Upper lobe of right lung (tissue), 1 donor: ENCODE results near the gene GRID1. TPM values are rescaled to one million over a fixed set of nuclear protein-coding genes. Genes with fewer than 3 reads are reported as not detected.

Source experiments
- ATAC-seq: fragments of 200-7000 bp; cut with Tn5 transposase; one replicate; pipeline ENCODE4 v1.9.1; 2020; ENCODE audit warnings: mild to moderate bottlenecking, moderate library complexity
- DNase-seq: peaks from one replicate; pipeline ENCODE4 v3.0.0-alpha.2; 2020
- H3K27ac ChIP-seq: fragments of 200-600 bp; one replicate; pipeline ENCODE4 v1.8.0; 2022
- H3K27me3 ChIP-seq: fragments of 200-600 bp; one replicate; pipeline ENCODE4 v1.8.0; 2022; ENCODE audit warnings: mild to moderate bottlenecking
- H3K36me3 ChIP-seq: fragments of 200-600 bp; one replicate; pipeline ENCODE4 v1.8.0; 2022
- H3K4me1 ChIP-seq: fragments of 200-600 bp; one replicate; pipeline ENCODE4 v1.8.0; 2022
- H3K4me3 ChIP-seq: fragments of 200-600 bp; one replicate; pipeline ENCODE4 v1.8.0; 2022; ENCODE audit warnings: mild to moderate bottlenecking
- H3K9me3 ChIP-seq: fragments of 200-600 bp; one replicate; pipeline ENCODE4 v1.8.0; 2022
- intact Hi-C: fragments of 100-400 bp; cut with DNase I; formaldehyde crosslinking; loops from one replicate; pipeline ENCODE4 v1.11.0; 2022
- total RNA-seq: library from RNA; stranded (reverse); fragmentation: NEBNext Ultra II Directional; extraction: Animal tissue kit (Norgen Biotek cat#: 25700); gene quantifications from one replicate; pipeline ENCODE4 v1.2.1, GENCODE V29; 2021
- TF ChIP-seq, protein P1 (sequence below): fragments of 200-600 bp; IDR thresholded peaks from one replicate; pipeline ENCODE4 v1.8.0; 2022; ENCODE audit warnings: antibody characterized with exemption
- donor health status: DM: no; HTN: yes; CAD: no; lungs with severe emphysema.

The GRID1 gene
- total RNA-seq, 1 donor from 2014 or later, result 3.0 TPM

DNA sequence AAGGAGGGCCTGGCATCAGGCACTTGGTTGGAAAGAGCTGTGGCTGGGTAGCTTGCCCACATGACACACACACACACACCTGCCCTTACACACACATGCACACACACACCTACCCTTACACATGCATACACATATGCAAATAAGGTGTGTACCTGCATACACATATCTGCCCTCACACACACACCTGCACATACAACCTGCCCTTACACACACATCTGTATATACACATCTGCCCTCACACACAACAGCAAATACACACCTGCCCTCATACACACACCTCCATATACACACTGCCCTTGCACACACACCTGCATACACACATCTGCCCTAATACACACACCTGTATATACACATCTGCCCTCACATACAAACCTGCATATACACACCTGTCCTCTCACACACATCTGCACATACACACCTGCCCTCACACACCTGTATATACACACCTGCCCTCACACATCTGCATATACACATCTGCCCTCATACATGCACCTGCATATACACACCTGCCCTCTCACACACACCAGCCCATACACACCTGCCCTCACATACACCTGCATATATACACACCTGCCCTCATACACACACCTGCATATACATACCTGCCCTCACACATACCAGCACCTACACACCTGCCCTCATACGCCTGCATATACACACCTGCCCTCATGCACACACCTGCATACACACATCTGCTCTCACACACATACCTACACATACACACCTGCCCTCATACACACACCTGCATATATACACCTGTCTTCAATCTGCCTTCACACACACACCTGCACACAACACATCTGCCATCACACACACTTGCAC is 82.9 kb downstream of the GRID1 start:
- DNase-seq, result no peak
- no peak for ATAC-seq
- no peak overlapping the region for H3K27ac ChIP-seq
- H3K27me3 ChIP-seq, result no peaks in the 10 kb centered on the region
- no peak overlapping the region for H3K4me3 ChIP-seq
- TF ChIP-seq, protein P1, sequence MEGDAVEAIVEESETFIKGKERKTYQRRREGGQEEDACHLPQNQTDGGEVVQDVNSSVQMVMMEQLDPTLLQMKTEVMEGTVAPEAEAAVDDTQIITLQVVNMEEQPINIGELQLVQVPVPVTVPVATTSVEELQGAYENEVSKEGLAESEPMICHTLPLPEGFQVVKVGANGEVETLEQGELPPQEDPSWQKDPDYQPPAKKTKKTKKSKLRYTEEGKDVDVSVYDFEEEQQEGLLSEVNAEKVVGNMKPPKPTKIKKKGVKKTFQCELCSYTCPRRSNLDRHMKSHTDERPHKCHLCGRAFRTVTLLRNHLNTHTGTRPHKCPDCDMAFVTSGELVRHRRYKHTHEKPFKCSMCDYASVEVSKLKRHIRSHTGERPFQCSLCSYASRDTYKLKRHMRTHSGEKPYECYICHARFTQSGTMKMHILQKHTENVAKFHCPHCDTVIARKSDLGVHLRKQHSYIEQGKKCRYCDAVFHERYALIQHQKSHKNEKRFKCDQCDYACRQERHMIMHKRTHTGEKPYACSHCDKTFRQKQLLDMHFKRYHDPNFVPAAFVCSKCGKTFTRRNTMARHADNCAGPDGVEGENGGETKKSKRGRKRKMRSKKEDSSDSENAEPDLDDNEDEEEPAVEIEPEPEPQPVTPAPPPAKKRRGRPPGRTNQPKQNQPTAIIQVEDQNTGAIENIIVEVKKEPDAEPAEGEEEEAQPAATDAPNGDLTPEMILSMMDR, result no peak
- no peaks in the 10 kb centered on the region for H3K9me3 ChIP-seq
- H3K36me3 ChIP-seq, result no peaks in the 10 kb centered on the region
- intact Hi-C loops, result no loop called here
- H3K4me1 ChIP-seq, result no peaks in the 10 kb centered on the region

- peak; percentile 36 for DNase-seq
- ATAC-seq, result peak; percentile 6
- H3K4me1 ChIP-seq, result no peaks in the 10 kb centered on the region
- intact Hi-C loops, result no loop called here
- H3K9me3 ChIP-seq, result no peaks in the 10 kb centered on the region
- TF ChIP-seq, protein P1, result no peak
- no peaks in the 10 kb centered on the region for H3K36me3 ChIP-seq
- no peak overlapping the region for H3K27ac ChIP-seq
- no peak overlapping the region for H3K4me3 ChIP-seq
- no peaks in the 10 kb centered on the region for H3K27me3 ChIP-seq
Observed at GRCh38 chr10:86282664-86283465, 83.7 kb downstream of the GRID1 start.

- H3K27me3 ChIP-seq, result no peaks in the 10 kb centered on the region
- intact Hi-C loops, result no loop called here
- no peak overlapping the region for H3K27ac ChIP-seq
- H3K4me3 ChIP-seq, result no peak overlapping the region
- no peak for ATAC-seq
- H3K36me3 ChIP-seq, result no peaks in the 10 kb centered on the region
- H3K9me3 ChIP-seq, result peaks cover 6% of the 10 kb centered on the region
- no peaks in the 10 kb centered on the region for H3K4me1 ChIP-seq
- TF ChIP-seq, protein P1, result no peak
- DNase-seq, result no peak
Observed at GRCh38 chr10:86281396-86281795, 85.2 kb downstream of the GRID1 start.

DNA sequence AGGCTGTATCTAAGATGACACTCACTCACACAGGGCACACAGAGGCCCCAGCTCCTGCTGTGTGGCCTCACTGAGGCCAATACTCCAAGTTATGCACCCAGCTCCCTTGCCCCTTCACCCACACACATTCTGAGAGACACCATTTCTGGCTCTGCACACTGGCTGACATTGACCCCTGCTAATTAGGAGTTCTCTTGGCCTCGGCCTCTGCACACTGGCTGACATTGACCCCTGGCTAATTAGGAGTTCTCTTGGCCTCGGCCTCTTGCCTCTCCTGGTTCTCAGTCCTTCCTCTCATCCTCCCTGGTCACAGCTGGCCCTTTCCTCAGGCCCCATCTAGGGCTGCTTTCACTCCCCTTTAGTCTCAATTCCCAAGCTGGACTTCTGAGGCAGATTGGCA is 97.3 kb downstream of the GRID1 start:
- no peak for DNase-seq
- Histone ChIP-seq H3K4me1 (no peaks in the 10 kb centered on the region), H3K27ac (no peak overlapping the region), H3K36me3 (no peaks in the 10 kb centered on the region), H3K27me3 (peaks cover 5% of the 10 kb centered on the region), H3K4me3 (no peak overlapping the region), H3K9me3 (no peaks in the 10 kb centered on the region)
- TF ChIP-seq, protein P1, result no peak
- ATAC-seq, result no peak
- intact Hi-C loops, result no loop called here

GRCh38 chr10:86267286-86268195 is 99.1 kb downstream of the GRID1 start:
- Histone ChIP-seq H3K27me3 (peaks cover 15% of the 10 kb centered on the region), H3K4me3 (no peak overlapping the region), H3K36me3 (no peaks in the 10 kb centered on the region), H3K4me1 (no peaks in the 10 kb centered on the region), H3K27ac (no peak overlapping the region), H3K9me3 (no peaks in the 10 kb centered on the region)
- ATAC-seq (no peak), DNase-seq (peak; percentile 40)
- intact Hi-C loops, result no loop called here
- TF ChIP-seq, protein P1, result no peak
